GM19452 (cell line): ENCODE data around the gene PKNOX2.

ENCODE experiments used
- ATAC-seq: cut with Tn5 transposase; IDR thresholded peaks from one replicate; pipeline ENCODE4 v1.9.1; 2021; ENCODE audit not compliant: unreplicated experiment

PKNOX2 gene

DNA sequence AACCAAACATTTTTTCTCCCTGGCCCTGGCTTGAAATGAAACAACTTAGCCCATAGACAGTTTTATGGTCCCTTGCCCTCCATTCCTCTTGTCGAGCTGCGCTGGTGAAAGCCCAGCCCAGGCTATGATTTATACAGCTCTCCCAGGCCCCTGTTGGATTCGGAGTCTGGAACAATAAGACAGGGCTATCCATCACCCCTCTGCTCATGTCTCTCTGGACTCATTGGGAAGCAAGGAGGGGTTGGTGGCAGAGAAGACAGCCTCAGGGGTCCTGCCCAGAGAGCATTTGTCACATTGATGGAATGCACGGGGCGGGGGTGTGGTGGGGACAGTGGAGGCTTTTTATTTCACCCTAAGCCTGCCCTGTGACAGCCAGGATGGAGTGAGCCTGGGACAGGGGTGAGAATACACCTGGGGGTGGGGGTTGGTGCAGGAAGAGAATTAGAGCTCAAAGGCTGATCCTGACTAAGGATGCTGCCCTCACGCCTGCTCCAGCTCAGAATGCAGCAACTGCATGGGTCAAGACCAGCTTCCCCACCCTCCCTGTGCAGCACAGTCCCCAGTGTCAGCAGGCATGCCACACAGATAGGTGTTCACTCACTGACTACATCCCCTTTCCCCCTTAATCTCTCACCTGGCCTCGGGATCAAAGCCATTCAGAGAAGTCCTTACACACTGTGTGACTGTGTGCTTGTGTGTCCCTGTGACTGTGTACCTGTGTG is 10.0 kb upstream of the PKNOX2 start:
- ATAC-seq, result no peak

DNA sequence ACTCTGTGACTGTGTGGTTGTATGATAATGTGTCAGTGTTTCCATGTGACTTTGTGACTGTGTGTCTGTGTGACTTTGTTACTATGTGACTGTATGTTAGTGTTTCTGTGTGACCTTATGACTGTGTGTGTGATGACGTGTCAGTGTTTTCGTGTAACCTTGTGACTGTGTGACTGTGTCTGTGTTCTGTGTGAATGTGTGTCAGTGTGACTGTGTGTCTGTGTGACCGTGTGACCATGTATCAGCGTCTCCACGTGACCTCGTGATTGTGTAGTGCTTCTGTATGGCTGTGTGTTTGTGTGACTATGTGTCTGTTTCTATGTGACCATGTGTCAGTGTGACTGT is 9.5 kb upstream of the PKNOX2 start:
- no peak for ATAC-seq

DNA sequence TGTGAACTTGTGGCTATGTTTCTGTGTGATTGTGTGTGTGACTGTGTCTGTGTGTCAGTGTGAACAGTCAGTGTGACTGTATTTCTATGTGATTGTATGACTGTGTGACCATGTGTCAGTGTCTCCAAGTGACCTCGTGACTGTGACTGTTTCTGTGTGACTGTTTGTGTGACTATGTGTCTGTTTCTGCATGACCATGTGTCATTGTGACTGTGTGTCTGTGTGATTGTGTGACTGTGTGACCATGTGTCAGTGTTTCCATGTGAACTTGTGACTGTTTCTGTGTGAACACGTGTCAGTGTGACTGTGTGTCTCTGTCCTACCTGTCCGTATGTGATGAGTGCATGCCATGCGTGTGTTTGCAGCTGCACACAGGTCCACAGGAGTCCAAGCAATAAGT is 8.8 kb upstream of the PKNOX2 start:
- ATAC-seq, result no peak

DNA sequence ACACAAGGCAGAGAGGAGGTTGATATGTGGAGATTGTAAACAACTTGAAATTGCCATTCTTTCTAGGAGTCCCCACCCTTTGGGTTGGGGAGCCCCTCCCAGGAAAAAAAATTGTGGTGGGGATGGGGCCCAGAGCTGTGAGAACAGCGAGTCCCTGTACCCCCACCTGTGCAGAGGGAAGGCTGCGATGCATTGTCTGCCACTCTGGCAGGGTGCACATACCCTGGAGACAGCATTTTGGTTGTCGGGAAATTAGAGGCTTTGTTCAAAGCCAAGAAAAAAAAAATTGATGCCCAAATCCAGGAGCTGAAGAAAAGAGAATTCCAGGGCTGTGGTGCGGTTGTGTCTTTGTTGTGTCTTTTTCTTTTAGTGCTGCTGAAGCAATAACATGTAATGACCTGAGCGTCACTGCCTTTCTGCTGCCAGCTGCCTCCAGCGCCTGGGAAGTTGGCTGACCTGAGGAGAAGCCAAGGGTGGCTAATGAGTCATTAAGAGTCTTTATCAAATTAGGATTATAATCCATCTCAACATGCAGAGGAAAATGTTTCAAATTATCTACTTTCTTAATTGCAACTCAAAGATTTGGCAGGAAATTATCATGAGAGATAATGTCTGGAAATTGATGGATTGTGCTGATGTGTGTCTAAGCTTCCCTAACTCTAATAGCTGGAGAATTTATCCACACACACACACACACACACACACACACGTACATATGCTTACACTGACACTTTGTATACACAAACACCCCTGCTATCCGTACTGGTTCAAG is 8.0 kb upstream of the PKNOX2 start:
- no peak for ATAC-seq

DNA sequence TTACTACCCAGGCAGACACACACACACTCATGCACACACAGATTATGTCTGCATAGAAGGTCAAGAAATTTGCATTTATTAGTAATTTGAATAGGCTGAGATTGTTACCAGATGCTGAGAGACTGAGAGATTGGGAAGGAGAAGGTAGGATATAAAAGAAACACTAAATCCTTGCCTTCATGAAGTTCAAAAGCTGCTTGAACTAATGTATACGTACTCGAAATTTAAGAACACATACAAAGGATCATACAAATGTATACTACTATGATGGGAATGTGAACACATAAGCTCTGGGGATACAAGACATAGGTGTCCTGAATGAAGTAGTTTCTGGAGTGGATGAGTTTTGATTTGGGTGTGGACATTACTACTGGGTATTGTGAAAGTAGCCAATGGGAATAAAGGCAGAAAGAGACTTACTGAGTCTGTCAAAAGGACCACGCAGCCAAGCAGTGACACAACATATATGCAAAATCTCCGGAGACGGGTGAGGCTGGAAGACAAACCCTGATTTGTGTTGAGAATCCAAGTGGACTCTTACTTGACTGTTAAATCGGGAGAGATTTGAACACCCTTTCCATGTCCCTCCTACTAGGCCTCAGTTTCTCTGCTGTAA is 7.3 kb upstream of the PKNOX2 start:
- ATAC-seq, result no peak

DNA sequence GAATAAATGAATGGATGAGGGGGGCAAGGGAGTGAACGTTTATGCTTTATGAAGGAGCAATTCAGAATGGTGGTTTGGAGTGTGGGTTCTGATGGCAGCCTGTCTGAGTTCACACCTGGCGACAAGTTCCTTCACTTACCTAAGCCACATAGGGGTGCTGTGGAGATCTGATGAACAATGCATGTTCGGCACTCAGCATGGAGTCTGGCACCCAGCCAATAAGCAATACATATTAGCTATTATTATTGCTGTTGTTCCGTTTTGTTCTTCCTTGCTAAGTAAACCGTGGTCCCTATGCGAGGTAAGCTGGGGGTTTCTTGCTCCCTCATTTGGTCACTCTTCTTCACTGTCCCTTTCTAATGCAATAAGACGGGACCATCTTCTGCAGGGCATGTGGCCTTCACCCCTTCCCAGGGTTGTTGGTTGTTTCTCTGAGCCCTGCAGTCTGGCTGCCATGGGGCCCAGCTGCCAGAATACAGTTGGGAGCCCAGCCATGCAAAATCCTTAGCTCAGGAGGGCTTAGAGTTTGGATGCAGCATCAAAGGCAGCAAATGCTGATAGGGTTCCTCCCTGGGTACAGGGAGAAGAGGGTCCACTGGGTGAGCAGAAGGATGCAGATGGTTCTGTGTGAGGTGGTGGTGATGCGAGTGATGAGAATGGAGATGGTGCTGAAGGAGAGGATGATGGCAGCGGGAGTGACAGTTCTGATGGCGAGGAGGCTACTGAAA is 6.4 kb upstream of the PKNOX2 start:
- no peak for ATAC-seq

DNA sequence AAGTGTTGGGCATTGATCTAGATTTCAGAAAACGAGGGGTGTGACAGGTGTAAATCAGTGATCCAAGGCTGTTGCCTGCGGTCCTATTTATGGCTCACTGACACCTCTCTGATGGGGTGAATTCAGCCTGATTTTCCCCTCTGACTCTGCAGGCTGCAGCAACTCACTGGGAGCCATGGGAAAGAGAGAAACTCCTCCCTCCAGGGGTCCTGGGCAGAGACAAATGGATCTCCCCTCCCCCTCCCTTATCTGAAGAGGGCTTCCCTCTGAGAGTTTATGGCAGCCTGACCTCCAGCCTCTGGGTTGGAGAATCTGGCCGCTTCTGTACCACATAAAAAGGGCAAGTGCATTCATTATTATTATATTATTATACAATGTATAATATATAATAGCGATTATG is 1.8 kb upstream of the PKNOX2 start:
- ATAC-seq, result no peak

DNA sequence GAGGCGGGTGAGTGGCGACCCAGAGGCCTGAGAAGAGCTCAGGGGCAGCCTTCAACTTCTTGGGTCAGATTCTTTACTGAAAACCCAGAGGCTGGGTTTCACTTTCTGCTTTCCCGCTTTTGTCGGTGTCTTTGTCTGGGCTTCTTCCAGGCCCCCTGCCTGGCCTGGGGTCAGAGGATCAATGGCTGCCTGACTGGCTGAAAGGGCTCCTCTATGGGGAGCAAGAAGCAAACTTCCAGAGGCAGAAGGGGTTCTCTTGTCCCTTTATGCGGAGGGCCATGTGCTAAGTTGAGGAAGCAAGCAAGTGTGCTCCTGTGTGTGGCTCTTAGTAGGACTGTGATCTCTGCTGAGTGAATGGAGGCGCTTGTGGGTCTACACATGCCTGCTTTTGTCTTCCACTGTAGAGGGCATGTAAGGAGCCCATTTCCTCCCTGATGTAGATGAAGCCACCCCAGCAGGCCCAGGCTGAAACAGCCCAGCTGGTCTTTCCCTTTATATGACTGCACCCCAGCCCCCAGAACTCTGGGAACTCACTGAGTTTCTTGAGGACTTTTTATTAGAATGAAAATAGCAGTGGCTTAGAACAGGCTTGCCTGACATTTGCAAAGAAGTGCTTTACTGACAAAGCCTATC is 1.0 kb upstream of the PKNOX2 start:
- ATAC-seq, result no peak

DNA sequence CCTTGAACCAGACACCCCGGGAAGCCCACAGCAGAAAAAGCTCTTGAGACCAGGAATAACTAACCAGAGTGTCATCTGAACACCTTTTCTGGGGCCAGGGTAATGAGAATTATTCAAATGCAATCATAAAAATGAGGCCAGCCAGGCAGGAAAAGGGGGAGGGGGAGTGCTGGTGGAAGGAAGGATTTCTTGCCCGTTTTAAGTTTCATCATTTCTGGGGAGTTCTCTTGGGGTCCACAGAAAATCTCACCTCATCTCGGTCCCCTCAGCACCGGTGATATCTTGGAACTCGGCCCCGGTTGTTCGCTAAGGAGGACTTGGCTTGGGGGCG is 495 bp upstream of the PKNOX2 start:
- no peak for ATAC-seq

DNA sequence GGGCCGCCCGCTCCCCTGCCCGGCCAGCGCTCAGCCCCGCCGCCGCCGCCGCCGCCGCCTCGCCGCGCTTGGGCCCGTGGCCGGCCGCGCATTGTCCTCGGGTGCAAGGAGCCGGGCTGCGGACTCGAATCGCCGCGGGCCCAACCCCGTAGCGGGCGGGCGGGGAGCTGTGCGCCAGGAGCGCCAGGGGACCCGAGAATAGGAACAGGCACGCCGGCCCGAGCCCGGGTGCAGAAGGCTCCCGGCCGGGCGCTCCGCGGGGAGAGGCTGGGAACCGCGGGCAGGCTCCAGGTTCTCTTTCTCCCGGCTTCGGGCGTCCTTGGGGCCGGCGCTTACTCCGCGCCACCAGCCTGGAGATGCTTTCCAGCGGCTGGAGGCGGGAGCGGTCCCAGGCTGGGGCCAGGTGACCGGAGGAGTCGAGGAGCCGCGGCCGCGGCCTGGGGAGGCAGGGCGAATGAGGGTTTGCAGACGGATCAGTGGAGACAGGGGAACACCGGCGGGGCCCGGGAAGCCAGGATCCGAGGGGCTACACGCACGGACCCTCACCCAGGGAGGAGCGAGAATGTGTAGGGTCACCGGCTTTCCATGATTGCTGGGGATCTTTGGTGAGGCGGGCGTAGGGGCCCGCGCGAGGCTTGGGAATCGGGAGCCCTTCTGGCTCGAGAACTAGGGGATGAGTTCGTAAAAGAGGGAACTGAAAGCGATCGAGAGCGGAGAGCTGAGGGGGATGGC is 726 bp downstream of the PKNOX2 start:
- ATAC-seq, result no peak

DNA sequence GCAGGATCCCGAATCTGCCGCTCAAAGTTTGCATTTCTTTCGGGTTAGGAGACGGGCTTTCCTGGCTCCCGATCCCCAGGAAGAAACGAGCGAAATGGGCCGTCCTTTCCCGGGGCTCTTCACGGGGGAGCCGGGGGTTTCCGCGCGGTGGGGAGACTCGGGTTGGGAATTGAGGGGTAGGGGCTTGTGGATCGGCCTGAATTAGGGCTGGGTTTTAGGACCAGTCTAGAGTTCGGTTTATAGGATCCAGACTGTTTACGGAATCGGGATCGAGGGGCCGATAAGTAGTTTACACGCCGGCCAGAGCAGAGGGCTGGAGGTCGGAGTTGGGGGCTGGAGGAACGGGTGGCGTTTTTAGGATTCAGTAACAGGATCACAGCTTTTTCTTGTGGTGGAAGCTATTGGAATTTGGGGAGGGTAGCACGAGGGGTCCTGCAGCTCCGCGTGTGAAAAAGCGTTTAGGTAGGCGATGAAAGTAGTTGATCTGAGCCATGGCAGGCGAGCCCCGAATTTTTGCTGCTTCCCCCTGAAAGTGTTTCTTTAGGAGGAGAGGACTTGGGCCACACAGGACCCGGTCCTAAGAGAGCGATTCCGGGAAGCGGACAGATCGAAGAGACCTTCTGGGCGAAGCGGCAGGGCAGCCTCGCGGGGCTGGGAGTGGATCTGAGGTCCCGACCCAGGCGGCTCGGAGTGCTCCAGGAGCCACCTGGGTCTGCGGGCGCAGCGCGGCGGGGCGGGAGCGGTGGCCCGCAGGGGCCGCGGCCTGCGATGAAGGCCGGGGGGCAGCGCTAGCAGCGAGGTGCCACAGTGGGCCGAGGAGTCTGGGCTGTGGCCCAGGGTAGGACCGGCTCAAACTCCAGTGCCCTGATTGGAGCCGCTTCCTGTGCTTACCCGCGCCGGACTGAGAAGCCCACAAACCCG is 1.6 kb downstream of the PKNOX2 start:
- no peak for ATAC-seq

DNA sequence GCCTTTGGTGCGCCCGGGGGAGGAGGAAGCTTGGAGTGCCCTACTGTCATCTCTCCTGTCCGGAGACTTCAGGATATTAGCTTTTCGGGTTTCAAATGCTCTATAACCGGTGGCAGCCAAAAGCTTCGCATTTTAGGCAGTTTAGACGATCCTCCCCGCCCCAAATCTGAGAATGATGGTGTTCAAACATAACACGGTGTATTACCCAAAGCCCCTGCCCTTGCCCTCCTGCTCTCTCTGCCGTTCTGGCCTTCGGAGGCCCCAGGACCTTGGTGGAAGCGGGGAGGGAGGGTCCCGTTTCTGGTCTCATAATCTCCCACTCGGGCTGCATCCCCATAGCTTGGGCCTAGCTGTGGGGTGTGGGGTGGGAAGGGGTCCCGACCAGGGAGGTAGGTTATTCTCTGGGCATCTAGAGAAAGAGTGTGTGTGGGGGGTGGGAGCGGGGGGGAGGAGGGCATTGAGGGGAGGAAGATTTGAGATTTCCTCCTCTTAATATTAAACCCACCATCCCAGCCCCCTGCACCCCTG is 2.3 kb downstream of the PKNOX2 start:
- ATAC-seq, result no peak

DNA sequence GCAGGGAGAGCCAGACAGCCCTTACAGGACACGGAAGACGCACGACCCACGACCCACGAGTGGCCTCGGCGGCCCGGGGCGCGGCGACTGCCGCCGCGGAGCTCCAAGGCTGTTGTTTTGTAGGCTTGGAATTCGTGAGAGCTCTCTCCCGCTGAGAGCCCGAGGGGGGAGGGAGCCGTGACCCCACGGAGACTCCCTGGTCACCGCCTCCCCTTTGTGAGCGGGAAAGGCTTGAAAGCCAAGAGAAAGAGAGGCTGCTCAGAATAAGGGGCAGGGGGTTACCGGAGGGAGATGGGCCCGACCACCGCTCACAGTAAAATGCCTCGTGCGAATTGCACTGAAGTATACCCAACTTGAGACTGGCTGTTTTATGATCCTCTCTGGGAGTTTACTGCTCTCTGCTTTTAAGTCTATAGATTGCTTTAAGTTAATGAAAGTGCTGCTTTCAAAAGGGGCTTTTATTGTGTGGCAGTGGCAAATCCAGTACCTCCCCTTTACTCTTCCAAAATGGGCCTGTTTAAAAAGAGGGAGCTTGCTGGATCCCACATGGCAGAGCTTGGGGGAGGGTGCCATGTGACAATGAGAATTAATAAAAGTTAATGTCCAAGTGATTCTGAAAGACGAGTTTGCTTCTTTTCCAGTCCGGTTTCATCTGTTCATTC is 2.9 kb downstream of the PKNOX2 start:
- ATAC-seq, result no peak

DNA sequence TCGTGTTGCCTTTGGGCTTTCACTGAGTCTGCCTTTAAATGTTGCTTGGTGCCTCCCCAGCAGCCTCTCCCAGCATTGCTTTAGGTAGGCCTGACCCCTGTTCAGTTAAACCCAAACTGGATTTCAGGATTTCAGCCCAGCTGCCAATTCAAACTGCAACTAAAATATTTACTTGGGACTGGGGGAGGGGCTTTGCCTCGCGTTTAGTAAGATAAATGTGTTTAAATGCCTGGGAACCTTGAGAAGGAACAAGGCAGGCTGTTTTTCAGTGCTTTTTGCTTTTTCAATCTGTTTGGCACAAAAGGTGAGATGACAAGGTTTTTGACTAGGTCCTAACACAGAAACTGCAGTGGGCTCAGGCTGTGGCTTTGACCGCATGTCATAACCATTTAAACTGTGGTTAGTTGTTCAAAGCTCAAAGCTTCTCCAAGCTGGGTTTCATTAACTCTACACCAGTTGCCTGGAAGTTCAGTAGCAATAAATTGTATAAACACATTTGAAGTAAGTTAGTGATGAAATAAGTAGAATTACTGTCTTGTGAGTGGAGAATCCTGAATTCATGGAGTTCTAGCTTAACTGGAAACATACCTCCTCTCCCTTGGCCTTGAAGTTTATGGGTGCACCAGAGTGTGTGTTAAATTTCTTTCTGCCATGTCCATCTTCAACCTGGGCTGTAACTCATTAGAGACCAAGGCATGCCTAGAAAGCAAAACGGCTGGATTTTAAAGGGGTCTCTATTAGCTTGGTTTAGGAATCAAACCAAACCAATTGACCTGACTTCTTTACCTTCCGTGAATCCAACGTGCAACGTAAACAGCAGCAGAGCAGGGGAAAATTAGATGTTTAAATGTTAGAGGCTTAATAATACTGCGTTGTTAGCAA is 3.6 kb downstream of the PKNOX2 start:
- ATAC-seq, result no peak

DNA sequence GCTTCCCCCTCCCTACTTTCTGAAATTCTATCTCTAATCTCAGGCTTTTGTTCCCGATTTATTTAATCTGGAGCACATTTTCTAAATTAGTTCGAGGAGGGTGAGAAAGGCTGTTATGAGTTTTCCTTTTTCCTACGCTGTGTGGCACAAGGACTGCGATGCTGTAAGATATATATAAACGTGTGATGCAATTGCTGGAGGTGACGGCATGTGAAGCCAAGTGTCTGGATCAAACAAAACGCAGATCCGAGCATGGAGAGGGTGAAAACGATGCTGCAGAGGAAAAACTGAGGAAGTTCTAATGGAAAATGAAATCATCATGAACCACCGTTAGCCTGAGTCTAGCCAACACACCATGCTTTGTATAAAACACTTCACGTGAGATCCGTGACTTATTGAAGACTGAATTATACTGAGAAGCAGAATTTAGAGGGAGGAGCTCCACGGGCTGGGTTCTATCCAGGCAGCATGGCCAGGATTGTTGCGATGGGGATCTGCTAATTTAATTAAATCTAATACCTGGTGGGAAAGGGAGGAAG is 4.4 kb downstream of the PKNOX2 start:
- ATAC-seq, result no peak

DNA sequence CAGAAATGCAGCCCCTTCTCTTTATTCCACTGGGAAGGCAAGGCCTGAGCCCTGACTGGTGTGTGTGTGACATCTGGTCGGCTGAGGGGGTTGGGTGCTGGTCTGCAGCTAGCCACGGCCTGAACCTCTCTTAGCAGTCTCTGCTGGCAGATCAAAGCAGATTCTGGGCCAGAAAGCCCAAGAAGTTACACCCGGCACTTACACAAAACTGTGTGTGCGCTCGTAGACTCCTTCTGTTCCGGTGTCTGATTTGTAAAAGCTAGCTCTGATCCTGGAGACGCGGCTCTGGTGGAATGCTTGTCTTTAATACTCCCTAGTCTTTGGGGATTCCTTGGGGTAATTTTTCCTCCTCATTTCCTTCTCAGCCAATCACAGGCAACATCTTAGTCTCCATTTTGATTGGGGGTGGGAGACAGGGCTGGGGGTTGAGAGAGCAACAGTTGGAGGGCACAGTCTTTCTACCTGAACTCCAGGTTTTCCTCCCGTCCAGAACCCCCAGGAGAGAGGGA is 5.5 kb downstream of the PKNOX2 start:
- no peak for ATAC-seq

DNA sequence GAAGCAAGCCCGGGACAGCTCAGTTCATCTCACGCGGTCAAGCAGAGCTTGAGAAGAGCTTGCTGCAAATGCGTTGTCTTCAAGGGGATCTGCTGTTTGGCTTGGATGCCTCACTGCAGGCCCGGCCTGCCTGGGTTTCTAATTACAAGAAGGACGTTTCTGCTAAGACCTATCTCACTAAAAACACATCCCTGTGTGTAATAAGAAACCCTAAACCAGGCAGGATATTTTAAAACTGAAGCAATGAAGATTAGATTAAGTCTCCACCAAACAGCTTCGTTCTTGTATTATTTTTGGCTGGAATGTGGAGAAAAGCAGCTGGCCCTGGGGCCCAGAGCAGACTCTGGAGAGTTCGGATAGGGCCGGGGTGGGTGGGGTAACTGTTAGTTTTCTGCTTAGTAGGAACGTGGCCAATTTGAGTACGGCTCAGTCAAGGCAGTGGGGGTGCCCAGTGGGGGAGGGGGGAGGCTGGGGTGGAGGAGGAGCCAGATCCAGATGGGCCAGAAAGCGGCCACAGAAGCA is 6.0 kb downstream of the PKNOX2 start:
- ATAC-seq, result no peak
